Keratinocyte (primary cell): Measurements from ENCODE around the gene ANKFN1. TPM values are rescaled to one million over a fixed set of nuclear protein-coding genes. Genes with fewer than 3 reads are reported as not detected.

Experiments used
- DNase-seq: peaks from one replicate; pipeline ENCODE4 v3.0.0-alpha.2; 2011; ENCODE audit warnings: low read depth, missing footprints, low spot score
- FAIRE-seq: peaks from 2 replicates; lab custom pipeline; 2011; peaks lifted over from hg19 to GRCh38; lab: Jason Lieb, UNC
- H2AFZ ChIP-seq: 2 replicates; pipeline ENCODE4 v1.6.0; 2012; ENCODE audit warnings: low read length, control low read depth, inconsistent platforms; ENCODE audit not compliant: control insufficient read depth
- H3K27ac ChIP-seq: 2 replicates; pipeline ENCODE4 v1.5.1; 2011; ENCODE audit warnings: low read length; ENCODE audit not compliant: control insufficient read depth, insufficient read depth
- H3K27me3 ChIP-seq: 3 replicates; pipeline ENCODE4 v1.6.0; 2011; ENCODE audit warnings: low read length; ENCODE audit not compliant: control insufficient read depth, insufficient read depth; ENCODE audit errors: extremely low read depth
- H3K36me3 ChIP-seq, 2 experiments: 2 replicates in 1 of 2; 3 replicates in 1 of 2; pipeline ENCODE4 v1.5.1; 2011; ENCODE audit warnings: low read length in 2 of 2, mild to moderate bottlenecking in 1 of 2; ENCODE audit not compliant: control insufficient read depth in 2 of 2, insufficient read depth in 2 of 2; ENCODE audit errors: extremely low read depth in 1 of 2
- H3K4me1 ChIP-seq: 3 replicates; pipeline ENCODE4 v1.5.1; 2011; ENCODE audit warnings: low read length; ENCODE audit not compliant: control insufficient read depth, insufficient read depth; ENCODE audit errors: extremely low read depth
- H3K4me2 ChIP-seq: 3 replicates; pipeline ENCODE4 v1.6.0; 2011; ENCODE audit warnings: low read depth, low read length; ENCODE audit not compliant: control insufficient read depth, insufficient read depth; ENCODE audit errors: extremely low read depth
- H3K4me3 ChIP-seq, 3 experiments: fragments of 200-600 bp in 1 of 3; sonication (generic) in 1 of 3; 2 replicates in 2 of 3; 3 replicates in 1 of 3; pipeline ENCODE4 v1.5.1; 2011 to 2016; ENCODE audit warnings: low read length in 3 of 3, mild to moderate bottlenecking in 3 of 3, control low read depth in 2 of 3, inconsistent platforms in 1 of 3, low read depth in 1 of 3, mixed read lengths in 1 of 3, mixed run types in 1 of 3, moderate library complexity in 1 of 3; ENCODE audit not compliant: control insufficient read depth in 2 of 3, insufficient read depth in 2 of 3; ENCODE audit errors: extremely low read depth in 1 of 3
- H3K79me2 ChIP-seq: 2 replicates; pipeline ENCODE4 v1.6.0; 2012; ENCODE audit warnings: low read length; ENCODE audit not compliant: control insufficient read depth, insufficient read depth
- H3K9ac ChIP-seq: 3 replicates; pipeline ENCODE4 v1.6.0; 2011; ENCODE audit warnings: low read length; ENCODE audit not compliant: control insufficient read depth, insufficient read depth; ENCODE audit errors: extremely low read depth
- H3K9me1 ChIP-seq: 3 replicates; pipeline ENCODE4 v1.6.0; 2011; ENCODE audit warnings: low read length; ENCODE audit not compliant: control insufficient read depth, insufficient read depth; ENCODE audit errors: extremely low read depth
- H3K9me3 ChIP-seq: 2 replicates; pipeline ENCODE4 v1.5.1; 2012; ENCODE audit warnings: low read depth, low read length; ENCODE audit not compliant: control insufficient read depth
- H4K20me1 ChIP-seq: 3 replicates; pipeline ENCODE4 v1.6.0; 2011; ENCODE audit warnings: low read length; ENCODE audit not compliant: control insufficient read depth, insufficient read depth; ENCODE audit errors: extremely low read depth
- CTCF ChIP-seq, 3 experiments: IDR thresholded peaks in 1 of 3; conservative IDR thresholded peaks in 1 of 3; optimal IDR thresholded peaks in 1 of 3; 2 replicates in 2 of 3; 3 replicates in 1 of 3; pipeline versions ENCODE3 to v1.5.1; 2011; ENCODE audit warnings: low read length in 3 of 3, mild to moderate bottlenecking in 3 of 3, moderate library complexity in 2 of 3, control low read depth in 1 of 3, inconsistent platforms in 1 of 3; ENCODE audit not compliant: insufficient read depth in 2 of 3; ENCODE audit errors: extremely low read depth in 1 of 3
- EZH2 ChIP-seq: IDR thresholded peaks from one replicate; pipeline ENCODE4 v1.6.1; 2012; ENCODE audit warnings: inconsistent platforms, mild to moderate bottlenecking, low read length, moderate library complexity
- dilution Hi-C: fragments of 300-500 bp; cut with MboI; formaldehyde crosslinking; loops from one replicate; pipeline ENCODE4 v1.7.0; 2020; ENCODE audit warnings: low sequenced_read_pairs; ENCODE audit not compliant: extremely low pct_ligation_motif_present
- polyA plus RNA-seq, 5 experiments: library from polyadenylated mRNA; depleted of rRNA in 3 of 5; stranded (reverse) in 3 of 5; stranded (forward) in 1 of 5; unstranded in 1 of 5; fragments of >200 nt; gene quantifications; 1 replicate in 1 of 5; 2 replicates in 3 of 5; 3 replicates in 1 of 5; pipeline versions ENCODE4 v1.2.1 to v1.2.3, GENCODE V29; 2011 to 2012; ENCODE audit warnings: missing spikeins in 2 of 5, low read depth in 1 of 5, low replicate concordance in 1 of 5

ANKFN1 gene
- polyA plus RNA-seq, 1 donor (not counting 4 experiments of a cell fraction or from before 2014, with no cell fraction given): 0.12 TPM

DNA sequence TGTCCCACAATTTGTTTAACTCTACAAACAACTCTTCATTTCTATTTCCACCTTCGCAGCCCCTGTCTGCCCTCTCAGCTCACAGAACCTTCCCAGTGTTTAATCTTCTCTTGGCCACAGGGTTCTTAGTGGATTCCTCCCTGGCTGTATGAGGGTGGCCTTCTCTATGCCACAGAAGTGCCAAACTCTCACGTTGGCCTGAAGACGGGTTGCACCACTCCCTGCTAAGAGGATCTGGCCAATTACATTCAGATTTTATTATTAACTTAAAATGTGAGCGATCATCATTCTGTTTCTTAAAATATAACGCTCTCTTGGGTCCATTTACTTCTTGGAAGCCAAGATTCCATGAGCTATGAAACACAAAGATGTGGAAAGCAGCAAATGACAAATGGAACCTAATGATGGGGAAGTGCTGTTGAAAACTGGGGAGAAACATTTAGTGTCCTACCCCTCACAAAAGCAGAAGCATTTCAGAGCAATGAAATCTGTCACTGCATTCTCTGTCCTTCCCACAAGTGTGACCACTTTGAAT is 348.9 kb downstream of the ANKFN1 start:
- no peaks in the 10 kb centered on the region for H3K27me3 ChIP-seq
- H3K27ac ChIP-seq: no peak overlapping the region
- dilution Hi-C loops: no loop called here
- no peaks in the 10 kb centered on the region for H3K36me3 ChIP-seq
- DNase-seq: no peak
- no peaks in the 10 kb centered on the region for H3K4me1 ChIP-seq
- no peak overlapping the region for H3K4me2 ChIP-seq
- no peaks in the 10 kb centered on the region for H3K9me1 ChIP-seq
- H2AFZ ChIP-seq: no peak overlapping the region
- H3K79me2 ChIP-seq: no peaks in the 10 kb centered on the region
- FAIRE-seq: no peak
- H3K9me3 ChIP-seq: no peaks in the 10 kb centered on the region
- TF ChIP-seq EZH2 (no peak), CTCF (optimal IDR thresholded peaks at IDR 0.05 in 1 of 3, IDR thresholded peaks at IDR 0.05 in 1 of 3, conservative IDR thresholded peaks at IDR 0.05 in 1 of 3; ENCODE audit: extremely low read depth in 1 of 3, insufficient read depth in 2 of 3, low read length in 3 of 3) (no peak)
- H4K20me1 ChIP-seq: no peaks in the 10 kb centered on the region
- H3K9ac ChIP-seq: no peak overlapping the region
- no peak overlapping the region for H3K4me3 ChIP-seq

DNA sequence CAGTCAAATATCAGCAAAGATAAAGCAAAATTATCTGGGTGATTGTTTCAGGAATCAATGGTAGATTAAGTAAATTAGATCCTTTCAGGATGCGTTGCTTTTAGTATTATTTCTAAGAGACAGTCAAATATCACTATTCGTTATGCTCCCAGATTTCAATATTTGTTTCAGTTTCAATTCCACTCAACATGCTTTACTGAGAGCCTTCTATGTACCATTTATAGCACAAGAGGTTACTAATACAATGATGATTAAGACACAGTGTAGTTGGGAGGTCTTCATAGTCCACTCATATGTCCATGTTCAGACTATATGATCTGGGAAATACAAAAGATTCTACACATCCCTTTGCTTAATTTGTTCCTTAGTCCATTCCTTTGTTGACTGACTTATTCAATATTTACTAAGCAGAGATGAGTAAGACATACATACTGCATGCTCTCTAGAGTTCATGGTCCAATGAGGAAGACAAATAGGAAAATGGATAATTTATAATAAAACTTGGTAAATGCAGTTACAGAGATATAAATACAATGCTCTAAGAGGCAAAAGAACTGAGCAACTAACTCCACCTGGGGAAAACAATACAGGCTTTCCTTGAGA is 352.0 kb downstream of the ANKFN1 start:
- Histone ChIP-seq H3K4me2 (no peak overlapping the region), H2AFZ (no peak overlapping the region), H3K4me1 (no peaks in the 10 kb centered on the region), H3K9me1 (no peaks in the 10 kb centered on the region), H3K36me3 (no peaks in the 10 kb centered on the region), H3K79me2 (no peaks in the 10 kb centered on the region), H3K27ac (no peak overlapping the region), H3K4me3 (no peak overlapping the region), H3K9me3 (no peaks in the 10 kb centered on the region), H3K9ac (no peak overlapping the region), H4K20me1 (no peaks in the 10 kb centered on the region), H3K27me3 (no peaks in the 10 kb centered on the region)
- no peak for TF ChIP-seq EZH2
- TF ChIP-seq CTCF (optimal IDR thresholded peaks at IDR 0.05 in 1 of 3, IDR thresholded peaks at IDR 0.05 in 1 of 3, conservative IDR thresholded peaks at IDR 0.05 in 1 of 3; ENCODE audit: extremely low read depth in 1 of 3, insufficient read depth in 2 of 3, low read length in 3 of 3): no peak
- dilution Hi-C loops: no loop called here
- FAIRE-seq (no peak), DNase-seq (no peak)
